PC-3 (cell line): ENCODE data around the gene TUBGCP5. TPM values are rescaled to one million over a fixed set of nuclear protein-coding genes. Genes with fewer than 3 reads are reported as not detected.

ENCODE experiments used
- ATAC-seq: fragments of 200-7000 bp; cut with Tn5 transposase; 2 replicates; pipeline ENCODE4 v1.9.1; 2020; ENCODE audit warnings: mild to moderate bottlenecking, moderate library complexity
- BruUV-seq: library from RNA; stranded (reverse); fragments of 400-500 nt; replicated peaks from 2 replicates; lab custom pipeline; 2021; lab: Mats Ljungman, UMichigan
- CTCF ChIA-PET: fragments of 300-600 bp; sonication (Branson Sonifier 250); formaldehyde crosslinking; loops from one replicate; lab custom pipeline; 2022; ENCODE audit warnings: antibody characterized with exemption; lab: Charles Lee
- POLR2A ChIA-PET: fragments of 300-600 bp; sonication (Branson Sonifier 250); formaldehyde crosslinking; loops from one replicate; lab custom pipeline; 2022; ENCODE audit warnings: antibody characterized with exemption; ENCODE audit not compliant: unreplicated experiment; lab: Charles Lee
- DNase-seq: peaks from one replicate; pipeline ENCODE4 v3.0.0-alpha.2; 2015
- H2AFZ ChIP-seq: fragments of 300-600 bp; sonication (generic); 2 replicates; pipeline ENCODE4 v1.6.0; 2016; ENCODE audit warnings: antibody characterized with exemption, low read length
- H3F3A ChIP-seq: fragments of 300-600 bp; sonication (generic); one replicate; pipeline ENCODE4 v1.6.0; 2017; ENCODE audit warnings: antibody characterized with exemption, low read length, control low read depth, mild to moderate bottlenecking; ENCODE audit not compliant: unreplicated experiment
- H3K27ac ChIP-seq: fragments of 300-600 bp; sonication (generic); 2 replicates; pipeline ENCODE4 v1.5.1; 2016; ENCODE audit warnings: mild to moderate bottlenecking, low read length
- H3K27me3 ChIP-seq: fragments of 300-600 bp; sonication (generic); 2 replicates; pipeline ENCODE4 v1.6.1; 2016; ENCODE audit warnings: low read length, mixed read lengths
- H3K36me3 ChIP-seq: fragments of 300-600 bp; sonication (generic); 2 replicates; pipeline ENCODE4 v1.6.1; 2016; ENCODE audit warnings: low read depth, mixed run types, low read length, mixed read lengths
- H3K4me1 ChIP-seq: fragments of 300-600 bp; sonication (generic); 2 replicates; pipeline ENCODE4 v1.5.1; 2016; ENCODE audit warnings: low read length; ENCODE audit not compliant: insufficient read depth
- H3K4me2 ChIP-seq: fragments of 300-600 bp; sonication (generic); 2 replicates; pipeline ENCODE4 v1.6.0; 2016; ENCODE audit warnings: low read length
- H3K4me3 ChIP-seq: fragments of 300-600 bp; sonication (generic); 2 replicates; pipeline ENCODE4 v1.5.1; 2016; ENCODE audit warnings: mild to moderate bottlenecking, low read length, mixed read lengths
- H3K79me2 ChIP-seq: fragments of 300-600 bp; sonication (generic); 2 replicates; pipeline ENCODE4 v1.6.1; 2017; ENCODE audit warnings: low read length, mixed read lengths
- H3K9ac ChIP-seq: fragments of 300-600 bp; sonication (generic); 2 replicates; pipeline ENCODE4 v1.6.0; 2016; ENCODE audit warnings: mild to moderate bottlenecking, low read length
- H3K9me2 ChIP-seq: fragments of 300-600 bp; sonication (generic); replicated peaks from 2 replicates; pipeline ENCODE4 v1.6.1; 2016; ENCODE audit warnings: mixed run types, low read length, mixed read lengths
- H3K9me3 ChIP-seq: fragments of 300-600 bp; sonication (generic); 2 replicates; pipeline ENCODE4 v1.6.1; 2016; ENCODE audit warnings: low read length, mixed read lengths
- H4K20me1 ChIP-seq: fragments of 300-600 bp; sonication (generic); 2 replicates; pipeline ENCODE4 v1.6.1; 2016; ENCODE audit warnings: low read length, mixed read lengths
- CTCF ChIP-seq: fragments of 300-600 bp; sonication (generic); conservative IDR thresholded peaks from 2 replicates; pipeline ENCODE4 v1.5.1; 2017; ENCODE audit warnings: antibody characterized with exemption, low read depth, mild to moderate bottlenecking, low read length
- EZH2 ChIP-seq: fragments of 300-600 bp; sonication (generic); IDR thresholded peaks from one replicate; pipeline ENCODE4 v1.6.1; 2017; ENCODE audit warnings: antibody characterized with exemption, mild to moderate bottlenecking, low read length; ENCODE audit not compliant: unreplicated experiment
- EZH2phosphoT487 ChIP-seq: fragments of 300-600 bp; sonication (generic); IDR thresholded peaks from 2 replicates; pipeline ENCODE4 v1.6.1; 2018; ENCODE audit warnings: mild to moderate bottlenecking, antibody characterized with exemption, low read length, borderline replicate concordance
- intact Hi-C: fragments of 100-400 bp; cut with micrococcal nuclease; formaldehyde crosslinking; loops from 2 replicates; pipeline ENCODE4 v1.9.0; 2023
- total RNA-seq: library from RNA; depleted of rRNA; stranded (reverse); fragments of >200 nt; gene quantifications from 2 replicates; pipeline ENCODE4 v1.2.3, GENCODE V29; 2014

TUBGCP5 gene
- total RNA-seq, 1 experiment from 2014 or later: 33.4 TPM

- H3K9ac ChIP-seq: no peak overlapping the region
- ATAC-seq: no peak
Observed at GRCh38 chr15:22952796-22953579, 86.4 kb downstream of the TUBGCP5 start.

DNA sequence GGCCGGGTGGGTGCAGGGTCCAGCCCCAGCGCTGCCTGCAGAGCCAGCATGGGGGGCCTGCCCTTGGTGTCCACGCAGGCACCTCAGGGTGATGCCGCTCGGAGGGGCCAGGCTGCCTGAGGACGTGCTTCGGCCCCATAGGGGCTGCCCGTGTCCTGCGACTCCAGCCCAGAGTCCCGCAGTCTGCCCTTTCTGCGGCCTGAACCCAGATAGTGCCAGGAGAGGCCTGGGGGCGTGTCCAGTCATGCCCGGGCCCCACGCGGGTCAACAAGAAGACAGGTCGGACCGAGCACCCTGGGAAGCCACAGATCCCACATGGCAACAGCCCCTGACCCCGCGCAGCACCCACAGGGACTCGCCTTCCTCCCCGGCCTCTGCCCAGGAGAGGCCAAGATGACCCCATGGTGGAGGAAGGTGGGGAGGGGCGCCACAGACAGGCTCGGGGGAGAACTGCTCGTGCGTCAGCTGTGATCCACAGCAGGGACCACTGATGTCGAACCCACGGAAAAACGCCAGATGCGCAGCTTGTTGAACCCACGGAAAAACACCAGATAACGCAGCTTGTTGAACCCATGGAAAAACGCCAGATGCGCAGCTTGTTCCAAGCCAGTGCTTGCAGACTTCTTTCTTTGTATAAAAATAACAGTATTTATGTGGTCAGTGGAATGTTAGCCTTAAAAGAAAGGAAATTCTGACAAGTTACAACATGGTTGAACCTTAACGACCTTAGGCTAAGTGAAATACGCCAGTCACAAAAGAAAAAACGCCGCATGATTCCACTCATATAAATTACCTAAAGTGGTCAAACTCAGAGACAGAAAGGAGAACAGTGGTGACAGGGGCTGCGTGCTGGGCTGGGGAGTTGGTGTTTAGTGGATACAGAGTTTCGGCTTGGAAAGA is 87.7 kb downstream of the TUBGCP5 start:
- DNase-seq (no peak), ATAC-seq (no peak)
- Histone ChIP-seq H3F3A (no peaks in the 10 kb centered on the region), H3K4me1 (no peaks in the 10 kb centered on the region), H3K9ac (no peak overlapping the region), H2AFZ (no peak overlapping the region), H3K36me3 (no peaks in the 10 kb centered on the region; the same call in 1 of the 2 replicates), H3K27ac (no peak overlapping the region), H3K79me2 (peaks cover 96% of the 10 kb centered on the region), H3K27me3 (no peaks in the 10 kb centered on the region), H3K4me2 (no peak overlapping the region), H3K4me3 (no peak overlapping the region), H3K9me3 (no peaks in the 10 kb centered on the region), H4K20me1 (peaks cover 7% of the 10 kb centered on the region; the same call in 1 of the 2 replicates), H3K9me2 (no peaks in the 10 kb centered on the region)
- BruUV-seq: no TSS peak
- TF ChIP-seq CTCF: no peak
- TF ChIP-seq EZH2: no peak
- TF ChIP-seq EZH2phosphoT487: no peak
- intact Hi-C loops: no loop called here
- ChIA-PET CTCF (no interaction called here), POLR2A (no interaction called here)

More at GRCh38 chr15:22952796-22953579, 86.4 kb downstream of the TUBGCP5 start:
- peaks cover 6% of the 10 kb centered on the region; the same call in 1 of the 2 replicates for H4K20me1 ChIP-seq
- no peaks in the 10 kb centered on the region for H3K9me3 ChIP-seq
- H3K36me3 ChIP-seq: no peaks in the 10 kb centered on the region
- no peaks in the 10 kb centered on the region for H3K27me3 ChIP-seq
- peaks cover 93% of the 10 kb centered on the region for H3K79me2 ChIP-seq
- no peak overlapping the region for H3K4me3 ChIP-seq
- DNase-seq: no peak
- TF ChIP-seq EZH2phosphoT487: no peak
- TF ChIP-seq CTCF: no peak
- no peak for TF ChIP-seq EZH2
- H3F3A ChIP-seq: no peaks in the 10 kb centered on the region
- no peaks in the 10 kb centered on the region for H3K9me2 ChIP-seq
- ChIA-PET POLR2A (no interaction called here), CTCF (no interaction called here)
- H3K4me2 ChIP-seq: no peak overlapping the region
- intact Hi-C loops: no loop called here
- H3K27ac ChIP-seq: no peak overlapping the region
- no peak overlapping the region for H2AFZ ChIP-seq
- BruUV-seq: no TSS peak
- no peaks in the 10 kb centered on the region for H3K4me1 ChIP-seq
